ENCODE results near the gene LILRB4. TPM values are rescaled to one million over a fixed set of nuclear protein-coding genes. Genes with fewer than 3 reads are reported as not detected.
"Not testable (repeated sequence)": the region's sequence is repeated elsewhere in the genome, so short reads cannot be mapped to it uniquely, and the experiment has no call there.

LILRB4 gene
- total and polyA plus RNA-seq, 2 experiments from 2014 or later, result not detected

DNA sequence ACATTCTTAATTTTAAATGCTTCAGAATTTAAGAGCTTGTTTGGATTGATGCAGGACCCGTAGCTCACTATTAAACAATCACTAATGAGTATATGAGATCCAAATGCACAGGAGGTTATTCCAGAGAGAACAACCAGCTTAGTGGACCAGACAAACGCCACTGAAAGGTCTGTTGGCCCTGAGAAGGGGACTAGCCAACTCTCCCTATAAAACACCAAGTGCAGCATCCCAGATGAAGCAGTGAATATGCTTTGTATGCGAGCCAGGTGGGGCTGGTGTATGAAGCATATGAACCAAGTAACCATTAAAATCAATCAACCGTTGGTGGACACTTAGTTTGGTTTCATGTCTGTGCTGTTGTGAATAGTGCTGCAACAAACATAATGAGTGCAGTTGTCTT, 42.3 kb upstream of the LILRB4 start:
- H3K36me3 ChIP-seq (replicated peaks; ENCODE audit: insufficient read depth, low read depth), result no peaks in the 10 kb centered on the region
- DNase-seq (ENCODE audit: low spot score), result no peak
- H2AFZ ChIP-seq, result no peak overlapping the region
- H3K4me1 ChIP-seq (ENCODE audit: insufficient read depth), result no peaks in the 10 kb centered on the region
- TF ChIP-seq, protein P1, sequence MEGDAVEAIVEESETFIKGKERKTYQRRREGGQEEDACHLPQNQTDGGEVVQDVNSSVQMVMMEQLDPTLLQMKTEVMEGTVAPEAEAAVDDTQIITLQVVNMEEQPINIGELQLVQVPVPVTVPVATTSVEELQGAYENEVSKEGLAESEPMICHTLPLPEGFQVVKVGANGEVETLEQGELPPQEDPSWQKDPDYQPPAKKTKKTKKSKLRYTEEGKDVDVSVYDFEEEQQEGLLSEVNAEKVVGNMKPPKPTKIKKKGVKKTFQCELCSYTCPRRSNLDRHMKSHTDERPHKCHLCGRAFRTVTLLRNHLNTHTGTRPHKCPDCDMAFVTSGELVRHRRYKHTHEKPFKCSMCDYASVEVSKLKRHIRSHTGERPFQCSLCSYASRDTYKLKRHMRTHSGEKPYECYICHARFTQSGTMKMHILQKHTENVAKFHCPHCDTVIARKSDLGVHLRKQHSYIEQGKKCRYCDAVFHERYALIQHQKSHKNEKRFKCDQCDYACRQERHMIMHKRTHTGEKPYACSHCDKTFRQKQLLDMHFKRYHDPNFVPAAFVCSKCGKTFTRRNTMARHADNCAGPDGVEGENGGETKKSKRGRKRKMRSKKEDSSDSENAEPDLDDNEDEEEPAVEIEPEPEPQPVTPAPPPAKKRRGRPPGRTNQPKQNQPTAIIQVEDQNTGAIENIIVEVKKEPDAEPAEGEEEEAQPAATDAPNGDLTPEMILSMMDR (IDR thresholded peaks at IDR 0.05; ENCODE audit: poor library complexity), result no peak
- TF ChIP-seq EZH2phosphoT487 (IDR thresholded peaks at IDR 0.05; ENCODE audit: low read depth, severe bottlenecking, unreplicated experiment) (no peak), EZH2 (IDR thresholded peaks at IDR 0.05; ENCODE audit: borderline replicate concordance) (no peak)
- H3K9me3 ChIP-seq (ENCODE audit: low read depth), result peaks cover 6% of the 10 kb centered on the region
- no peak overlapping the region for H3K4me3 ChIP-seq
- 60% methylated on average over 4 of the region's 4 CpGs for WGBS (ENCODE audit: low lambda C conversion rate, missing lambda C conversion rate)
- H4K20me1 ChIP-seq (ENCODE audit: insufficient read depth, poor library complexity, severe bottlenecking), result no peaks in the 10 kb centered on the region
- H3K9me2 ChIP-seq (replicated peaks; ENCODE audit: insufficient read depth), result no peaks in the 10 kb centered on the region
- no peak overlapping the region for H3K4me2 ChIP-seq
- H3K79me2 ChIP-seq, result no peaks in the 10 kb centered on the region
- H3K27ac ChIP-seq, result no peak overlapping the region
- H3K27me3 ChIP-seq, result no peaks in the 10 kb centered on the region

DNA sequence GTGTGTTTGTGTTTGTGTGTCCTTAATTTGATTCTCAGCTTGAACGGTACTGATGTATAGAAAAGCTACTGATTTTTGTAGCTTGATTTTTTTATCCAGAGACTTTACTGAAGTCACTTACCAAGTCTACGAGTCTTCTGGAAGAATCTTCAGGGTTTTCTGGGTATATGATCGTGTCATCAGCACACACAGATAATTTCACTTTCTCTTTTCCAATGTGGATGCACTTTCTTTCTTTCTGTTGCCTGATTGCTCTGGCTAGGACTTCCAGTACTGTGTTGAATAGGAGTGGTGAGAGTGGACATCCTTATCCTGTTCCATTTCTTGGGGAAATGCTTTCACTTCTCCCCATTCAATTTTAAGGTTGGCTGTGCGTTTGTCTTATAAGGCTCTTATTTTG, 40.4 kb upstream of the LILRB4 start:
- Histone ChIP-seq H3K27ac (no peak overlapping the region), H3K27me3 (no peaks in the 10 kb centered on the region), H3K9me2 (replicated peaks; ENCODE audit: insufficient read depth) (no peaks in the 10 kb centered on the region), H3K4me2 (no peak overlapping the region), H2AFZ (no peak overlapping the region), H3K9me3 (ENCODE audit: low read depth) (peaks cover 6% of the 10 kb centered on the region), H3K4me3 (no peak overlapping the region), H3K79me2 (no peaks in the 10 kb centered on the region), H3K4me1 (ENCODE audit: insufficient read depth) (no peaks in the 10 kb centered on the region), H3K36me3 (replicated peaks; ENCODE audit: insufficient read depth, low read depth) (no peaks in the 10 kb centered on the region), H4K20me1 (ENCODE audit: insufficient read depth, poor library complexity, severe bottlenecking) (no peaks in the 10 kb centered on the region)
- DNase-seq (ENCODE audit: low spot score), result no peak
- TF ChIP-seq, protein P1 (IDR thresholded peaks at IDR 0.05; ENCODE audit: poor library complexity), result no peak
- TF ChIP-seq EZH2phosphoT487 (IDR thresholded peaks at IDR 0.05; ENCODE audit: low read depth, severe bottlenecking, unreplicated experiment), result no peak
- no peak for TF ChIP-seq EZH2 (IDR thresholded peaks at IDR 0.05; ENCODE audit: borderline replicate concordance)
- WGBS (ENCODE audit: low lambda C conversion rate, missing lambda C conversion rate), result 45% methylated on average over 4 of the region's 4 CpGs

DNA sequence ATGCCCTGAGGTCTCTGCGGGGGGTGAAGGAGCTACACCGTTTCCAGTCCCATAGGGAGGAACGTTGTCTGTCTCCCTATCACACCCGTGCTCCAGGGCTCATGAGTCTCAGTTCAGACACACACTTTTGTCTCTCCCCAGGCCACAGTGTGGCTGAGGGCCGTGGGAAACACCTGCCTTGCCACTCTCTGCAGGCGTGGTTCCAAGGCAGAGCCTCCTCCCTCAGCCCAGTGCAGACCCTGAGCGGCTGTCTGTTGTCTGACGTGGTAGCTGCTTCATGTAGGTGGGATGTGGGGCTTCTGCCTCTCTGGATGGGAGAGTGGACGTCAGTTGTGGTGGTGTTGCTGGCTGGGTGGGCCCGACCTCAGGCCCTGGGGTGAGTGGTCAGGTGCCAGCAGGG, 38.6 kb upstream of the LILRB4 start:
- not testable (repeated sequence) for H3K9me2 ChIP-seq (replicated peaks; ENCODE audit: insufficient read depth); H3K4me2 ChIP-seq; H3K9me3 ChIP-seq (ENCODE audit: low read depth); H2AFZ ChIP-seq; H3K79me2 ChIP-seq; H3K36me3 ChIP-seq (replicated peaks; ENCODE audit: insufficient read depth, low read depth); H3K27ac ChIP-seq; H3K27me3 ChIP-seq; H3K4me1 ChIP-seq (ENCODE audit: insufficient read depth); H4K20me1 ChIP-seq (ENCODE audit: insufficient read depth, poor library complexity, severe bottlenecking); DNase-seq (ENCODE audit: low spot score); H3K4me3 ChIP-seq
- WGBS (ENCODE audit: low lambda C conversion rate, missing lambda C conversion rate), result 81% methylated on average over 10 of the region's 10 CpGs

DNA sequence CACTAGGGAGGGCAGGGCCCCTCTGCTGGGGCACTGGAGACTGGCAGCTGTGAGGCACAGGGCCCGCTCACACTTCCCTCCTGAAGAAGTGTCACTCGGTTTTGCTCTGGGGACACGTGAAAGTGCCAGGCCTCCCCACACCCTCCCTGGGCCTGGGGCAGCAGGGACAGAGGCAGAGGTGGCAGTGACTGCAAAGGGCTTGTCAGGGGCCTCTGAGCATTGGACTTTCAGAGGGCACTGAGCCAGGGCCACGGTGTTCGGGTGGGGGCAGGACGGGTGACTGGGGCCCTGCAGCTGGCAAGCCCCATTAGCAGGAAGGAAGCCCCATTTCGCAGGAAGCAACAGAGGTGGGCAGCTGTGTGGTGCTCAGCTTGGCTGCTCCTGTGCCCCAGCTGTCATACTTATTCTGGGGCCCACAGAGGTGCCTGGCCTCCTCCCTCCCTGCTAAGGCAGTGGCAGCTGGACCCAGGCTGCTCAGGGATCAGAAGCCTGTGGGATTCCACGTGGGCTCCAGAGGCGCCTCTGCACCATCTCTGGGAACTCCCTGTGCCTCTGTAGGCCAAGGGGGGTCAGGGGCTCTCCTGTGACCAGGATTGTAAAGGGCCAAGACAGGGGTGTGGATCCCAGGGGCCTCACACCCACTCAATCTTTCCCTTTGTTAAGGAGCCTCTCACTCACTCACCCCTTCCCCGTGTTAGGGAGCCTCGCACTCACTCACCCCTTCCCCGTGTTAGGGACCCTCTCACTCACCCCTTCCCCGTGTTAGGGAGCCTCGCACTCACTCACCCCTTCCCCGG, 37.7 kb upstream of the LILRB4 start:
- H3K36me3 ChIP-seq (replicated peaks; ENCODE audit: insufficient read depth, low read depth); H3K4me2 ChIP-seq; H3K27me3 ChIP-seq; H3K79me2 ChIP-seq; H4K20me1 ChIP-seq (ENCODE audit: insufficient read depth, poor library complexity, severe bottlenecking); DNase-seq (ENCODE audit: low spot score); H2AFZ ChIP-seq; H3K4me1 ChIP-seq (ENCODE audit: insufficient read depth); H3K4me3 ChIP-seq; H3K9me2 ChIP-seq (replicated peaks; ENCODE audit: insufficient read depth); H3K27ac ChIP-seq; H3K9me3 ChIP-seq (ENCODE audit: low read depth): not testable (repeated sequence)
- 65% methylated on average over 12 of the region's 15 CpGs for WGBS (ENCODE audit: low lambda C conversion rate, missing lambda C conversion rate)

Measured in hepatocyte (in vitro differentiated cells).